Neural cell (in vitro differentiated cells): ENCODE results near the gene PCSK1N.

Experiments
- CTCF ChIP-seq: fragments of 450-650 bp; IDR thresholded peaks from 2 replicates; pipeline ENCODE4 v1.5.1; 2014; ENCODE audit warnings: antibody characterized with exemption, mild to moderate bottlenecking, moderate library complexity; ENCODE audit not compliant: poor library complexity, severe bottlenecking
- EP300 ChIP-seq: fragments of 450-650 bp; conservative IDR thresholded peaks from 2 replicates; pipeline ENCODE4 v1.6.1; 2014; ENCODE audit warnings: antibody characterized with exemption, mild to moderate bottlenecking, moderate library complexity; ENCODE audit not compliant: poor library complexity, severe bottlenecking
- EZH2 ChIP-seq: fragments of 200-600, 300-800 bp; shearing (Covaris generic), sonication (generic); IDR thresholded peaks from 2 replicates; pipeline ENCODE4 v1.6.1; 2014; ENCODE audit warnings: antibody characterized with exemption, low read length, borderline replicate concordance, mild to moderate bottlenecking; ENCODE audit not compliant: insufficient read depth, poor library complexity, severe bottlenecking
- RAD21 ChIP-seq: fragments of 450-650 bp; conservative IDR thresholded peaks from 2 replicates; pipeline ENCODE4 v1.6.1; 2014; ENCODE audit warnings: antibody characterized with exemption, mild to moderate bottlenecking, moderate library complexity
- REST ChIP-seq: IDR thresholded peaks from 2 replicates; pipeline ENCODE4 v1.6.1; 2012; ENCODE audit warnings: borderline replicate concordance
- SMC3 ChIP-seq: fragments of 450-650 bp; conservative IDR thresholded peaks from 2 replicates; pipeline ENCODE4 v1.6.1; 2014; ENCODE audit warnings: antibody characterized with exemption, mild to moderate bottlenecking, moderate library complexity; ENCODE audit not compliant: poor library complexity

DNA sequence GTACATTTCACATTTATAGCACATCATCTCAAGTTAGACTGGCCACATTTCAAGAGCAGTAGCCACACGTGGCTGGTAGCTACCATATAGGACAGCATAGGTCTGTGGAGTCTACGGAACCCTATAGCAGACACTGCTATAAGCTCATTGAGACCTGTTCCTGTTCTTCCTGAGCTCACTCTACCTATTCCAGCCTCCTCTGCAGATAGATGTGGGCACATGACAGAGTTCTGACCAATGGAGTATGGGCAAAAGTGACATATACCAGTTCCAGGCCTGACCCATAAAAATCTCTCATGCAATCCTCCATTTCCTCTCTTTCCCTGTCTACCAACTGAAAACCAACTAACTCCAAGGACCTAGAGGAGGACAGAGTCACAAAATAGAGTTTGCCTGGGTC is 37.1 kb downstream of the PCSK1N start:
- no peak for TF ChIP-seq CTCF
- TF ChIP-seq EZH2: no peak
- no peak for TF ChIP-seq REST
- TF ChIP-seq EP300: no peak
- no peak for TF ChIP-seq SMC3
- no peak for TF ChIP-seq RAD21
